Measurements from ENCODE around the gene CELA2A. TPM values are rescaled to one million over a fixed set of nuclear protein-coding genes. Genes with fewer than 3 reads are reported as not detected.

Gene CELA2A
- total RNA-seq, 1 donor from 2014 or later: not detected

DNA sequence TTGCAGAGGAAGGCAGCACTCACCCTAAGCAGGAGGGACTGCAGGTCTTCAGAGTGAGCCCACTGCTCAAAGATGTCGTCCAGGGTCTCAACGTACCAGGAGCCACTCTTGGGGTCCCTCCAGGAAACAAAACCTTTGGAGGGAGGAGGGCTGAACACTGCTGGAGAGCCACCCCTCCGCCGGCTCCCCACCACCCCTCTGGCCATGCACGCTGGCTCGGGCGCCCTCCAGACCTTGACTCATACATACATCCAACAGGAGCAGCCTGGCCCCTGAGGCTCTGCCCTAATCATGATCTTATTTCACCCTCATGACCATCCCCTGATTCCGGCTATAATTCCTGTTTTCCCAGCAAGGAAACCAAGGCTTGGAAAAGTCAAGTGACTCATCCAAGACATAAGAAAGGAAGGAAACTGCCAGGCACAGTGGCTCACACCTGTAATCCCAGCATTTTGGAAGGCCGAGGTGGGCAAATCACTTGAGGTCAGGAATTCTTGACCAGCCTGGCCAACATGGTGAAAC lies 37.4 kb downstream of the CELA2A start:
- H3K27me3 ChIP-seq (ENCODE audit: low read depth): no peaks in the 10 kb centered on the region
- peaks cover 54% of the 10 kb centered on the region for H3K36me3 ChIP-seq
- peaks cover 23% of the 10 kb centered on the region for H3K4me1 ChIP-seq
- H3K9me3 ChIP-seq (replicated peaks): peaks cover 7% of the 10 kb centered on the region
- no peak overlapping the region for H3K27ac ChIP-seq (replicated peaks)
- DNase-seq: no peak
- intact Hi-C loops (cut with micrococcal nuclease): no loop called here
- TF ChIP-seq, protein P1, sequence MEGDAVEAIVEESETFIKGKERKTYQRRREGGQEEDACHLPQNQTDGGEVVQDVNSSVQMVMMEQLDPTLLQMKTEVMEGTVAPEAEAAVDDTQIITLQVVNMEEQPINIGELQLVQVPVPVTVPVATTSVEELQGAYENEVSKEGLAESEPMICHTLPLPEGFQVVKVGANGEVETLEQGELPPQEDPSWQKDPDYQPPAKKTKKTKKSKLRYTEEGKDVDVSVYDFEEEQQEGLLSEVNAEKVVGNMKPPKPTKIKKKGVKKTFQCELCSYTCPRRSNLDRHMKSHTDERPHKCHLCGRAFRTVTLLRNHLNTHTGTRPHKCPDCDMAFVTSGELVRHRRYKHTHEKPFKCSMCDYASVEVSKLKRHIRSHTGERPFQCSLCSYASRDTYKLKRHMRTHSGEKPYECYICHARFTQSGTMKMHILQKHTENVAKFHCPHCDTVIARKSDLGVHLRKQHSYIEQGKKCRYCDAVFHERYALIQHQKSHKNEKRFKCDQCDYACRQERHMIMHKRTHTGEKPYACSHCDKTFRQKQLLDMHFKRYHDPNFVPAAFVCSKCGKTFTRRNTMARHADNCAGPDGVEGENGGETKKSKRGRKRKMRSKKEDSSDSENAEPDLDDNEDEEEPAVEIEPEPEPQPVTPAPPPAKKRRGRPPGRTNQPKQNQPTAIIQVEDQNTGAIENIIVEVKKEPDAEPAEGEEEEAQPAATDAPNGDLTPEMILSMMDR (IDR thresholded peaks at IDR 0.05; ENCODE audit: borderline replicate concordance): no peak
- no peak overlapping the region for H3K4me3 ChIP-seq

DNA sequence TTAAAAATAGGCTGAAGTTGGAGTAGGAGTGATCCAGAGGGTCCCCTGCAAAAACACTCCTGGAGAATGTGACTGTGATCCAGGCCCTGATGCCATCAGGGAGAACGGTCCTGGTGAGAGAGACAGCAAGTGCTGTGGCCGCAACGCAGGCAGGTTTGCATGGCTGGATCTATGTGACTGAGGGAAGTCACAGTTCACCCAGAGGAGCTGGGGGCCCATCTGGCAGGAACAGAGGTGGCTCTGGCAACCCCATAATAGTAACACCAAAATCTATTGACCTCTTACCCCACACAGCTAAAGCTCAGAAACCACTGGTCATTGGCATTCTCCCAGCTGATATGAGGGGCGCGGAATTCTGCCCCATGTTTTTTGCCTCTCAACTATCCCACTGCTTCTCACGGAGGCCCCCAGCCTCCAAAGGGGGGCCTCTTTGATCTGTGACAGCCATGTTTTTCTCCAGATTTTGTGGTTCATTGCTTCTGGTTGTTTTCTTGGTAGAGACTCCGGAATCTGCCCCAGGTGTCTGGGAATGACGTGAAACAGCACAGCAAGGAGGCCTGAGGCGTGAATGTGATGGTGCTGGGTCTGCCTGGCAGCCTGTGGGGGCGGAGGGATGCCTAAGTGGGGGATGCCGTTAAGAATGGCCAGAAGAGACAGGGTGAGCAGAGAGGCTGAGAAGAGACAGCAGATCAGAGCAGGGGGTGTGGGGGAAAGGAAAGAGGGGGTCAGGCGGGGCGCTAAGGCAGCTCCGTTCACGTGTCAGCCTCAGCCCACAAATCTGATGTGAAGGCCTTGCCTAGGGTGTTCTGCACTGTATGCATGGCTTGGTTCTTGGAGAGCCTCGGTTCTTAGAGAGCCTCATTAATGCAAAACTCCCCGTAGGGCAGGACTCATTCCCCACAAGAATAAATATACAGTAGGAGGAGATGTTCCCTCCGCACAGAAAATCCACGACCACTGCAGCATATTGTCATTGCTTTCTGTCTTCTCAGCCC lies 43.9 kb downstream of the CELA2A start:
- H3K9me3 ChIP-seq (replicated peaks): peaks cover 7% of the 10 kb centered on the region
- TF ChIP-seq, protein P1 (IDR thresholded peaks at IDR 0.05; ENCODE audit: borderline replicate concordance): no peak
- H3K27me3 ChIP-seq (ENCODE audit: low read depth): no peaks in the 10 kb centered on the region
- no peak overlapping the region for H3K4me3 ChIP-seq
- intact Hi-C loops (cut with micrococcal nuclease): no loop called here
- no peaks in the 10 kb centered on the region for H3K4me1 ChIP-seq
- DNase-seq: no peak
- no peak overlapping the region for H3K27ac ChIP-seq (replicated peaks)
- H3K36me3 ChIP-seq: peaks cover 71% of the 10 kb centered on the region

DNA sequence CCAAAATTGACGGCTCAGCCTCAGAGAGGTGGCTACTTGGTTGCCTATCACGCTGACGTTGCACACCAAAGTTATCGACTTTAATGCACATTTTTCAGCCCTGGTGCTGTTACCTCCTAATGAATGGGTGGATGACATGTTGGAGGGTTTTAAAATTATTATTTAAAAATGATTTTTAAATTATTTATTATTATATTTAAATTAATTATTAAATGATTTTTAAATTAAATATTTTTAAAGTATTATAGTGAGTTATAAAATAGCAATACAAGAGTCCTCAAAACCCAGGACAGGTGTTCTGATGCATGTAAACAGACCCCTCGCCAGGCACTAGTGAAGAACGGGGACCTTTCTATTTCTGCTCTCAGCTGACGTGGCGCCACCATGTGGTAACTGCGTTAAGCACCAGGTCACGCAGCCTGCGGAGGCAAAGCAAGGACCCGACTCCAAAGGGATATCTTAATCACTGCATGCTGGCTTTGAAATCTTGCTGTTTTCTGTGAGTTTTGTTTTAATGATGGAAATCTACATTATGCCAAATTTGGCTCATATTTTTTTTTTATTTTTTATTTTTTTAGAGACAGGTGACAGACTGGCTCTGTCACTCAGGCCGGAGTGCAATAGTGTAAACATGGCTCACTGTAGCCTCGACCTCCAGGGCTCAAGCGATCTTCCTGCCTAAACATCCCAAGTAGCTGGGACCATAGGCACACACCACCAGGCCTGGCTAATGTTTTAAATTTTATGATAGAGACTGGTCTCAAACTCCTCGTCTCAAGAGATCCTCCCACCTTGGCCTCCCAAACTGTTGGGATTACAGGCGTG lies 44.9 kb downstream of the CELA2A start:
- peaks cover 76% of the 10 kb centered on the region for H3K36me3 ChIP-seq
- peak; percentile 52 for DNase-seq
- intact Hi-C loops (cut with micrococcal nuclease): no loop called here
- H3K9me3 ChIP-seq (replicated peaks): peaks cover 7% of the 10 kb centered on the region
- no peak overlapping the region for H3K4me3 ChIP-seq
- H3K27ac ChIP-seq (replicated peaks): no peak overlapping the region
- no peaks in the 10 kb centered on the region for H3K4me1 ChIP-seq
- H3K27me3 ChIP-seq (ENCODE audit: low read depth): no peaks in the 10 kb centered on the region
- TF ChIP-seq, protein P1 (IDR thresholded peaks at IDR 0.05; ENCODE audit: borderline replicate concordance): peak; percentile 77

DNA sequence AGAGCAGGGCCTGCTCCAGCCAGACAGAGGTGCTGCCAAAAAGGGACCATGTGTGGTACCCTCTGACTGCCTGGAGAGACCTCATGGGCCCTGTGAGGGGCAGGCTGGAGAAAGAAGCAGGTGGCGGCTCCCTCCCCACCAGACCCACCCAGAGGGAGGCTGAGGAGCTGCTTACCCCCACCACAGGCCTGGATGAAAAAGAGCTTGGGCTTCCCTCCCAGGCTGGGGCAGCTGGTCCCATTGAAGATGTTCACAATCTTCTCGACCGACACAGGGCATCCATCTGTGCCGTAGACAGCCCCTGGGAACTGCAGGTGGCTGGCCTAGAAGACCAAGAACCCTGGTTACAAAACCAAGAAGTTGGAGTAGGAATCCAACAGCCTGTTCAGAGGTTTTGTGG lies 47.9 kb downstream of the CELA2A start:
- Histone ChIP-seq H3K4me3 (no peak overlapping the region), H3K36me3 (peaks cover 59% of the 10 kb centered on the region), H3K4me1 (peaks cover 23% of the 10 kb centered on the region), H3K27me3 (ENCODE audit: low read depth) (no peaks in the 10 kb centered on the region), H3K9me3 (replicated peaks) (no peaks in the 10 kb centered on the region), H3K27ac (replicated peaks) (no peak overlapping the region)
- no peak for DNase-seq
- intact Hi-C loops (cut with micrococcal nuclease): no loop called here
- TF ChIP-seq, protein P1 (IDR thresholded peaks at IDR 0.05; ENCODE audit: borderline replicate concordance): no peak

DNA sequence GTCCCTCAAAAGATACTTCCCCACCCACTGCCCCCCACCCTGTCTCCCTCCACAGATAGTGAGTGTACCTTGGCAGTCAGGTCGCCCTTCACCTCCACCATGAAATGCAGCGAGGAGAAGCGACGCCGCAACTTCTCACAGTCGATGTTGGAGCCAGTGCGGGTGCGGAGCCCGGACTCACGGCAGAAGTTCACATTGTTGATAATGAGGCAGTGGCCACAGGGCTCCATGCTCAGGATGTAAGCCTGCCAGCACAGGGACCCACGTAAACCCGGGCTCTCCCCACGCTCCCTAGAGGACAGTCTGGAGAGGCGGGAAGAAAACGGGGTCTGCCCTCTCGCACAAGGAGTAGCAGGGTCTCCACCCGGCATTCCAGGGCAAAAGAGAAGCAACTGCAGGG lies 50.3 kb downstream of the CELA2A start:
- TF ChIP-seq, protein P1 (IDR thresholded peaks at IDR 0.05; ENCODE audit: borderline replicate concordance): no peak
- H3K4me1 ChIP-seq: peaks cover 23% of the 10 kb centered on the region
- no peak for DNase-seq
- intact Hi-C loops (cut with micrococcal nuclease): no loop called here
- peak overlapping the region; percentile 37 for H3K27ac ChIP-seq (replicated peaks)
- peaks cover 54% of the 10 kb centered on the region for H3K36me3 ChIP-seq
- no peak overlapping the region for H3K4me3 ChIP-seq
- H3K9me3 ChIP-seq (replicated peaks): no peaks in the 10 kb centered on the region
- no peaks in the 10 kb centered on the region for H3K27me3 ChIP-seq (ENCODE audit: low read depth)
